Hepatocyte (in vitro differentiated cells): ENCODE results near the gene CCNI2.

Source experiments
- CTCF ChIP-seq: fragments of 200-600 bp; sonication (generic); IDR thresholded peaks from 2 replicates; pipeline ENCODE4 v1.5.1; 2016; ENCODE audit warnings: antibody characterized with exemption, mild to moderate bottlenecking; ENCODE audit not compliant: poor library complexity
- EZH2 ChIP-seq: fragments of 200-600 bp; sonication (generic); IDR thresholded peaks from 2 replicates; pipeline ENCODE4 v1.6.1; 2016; ENCODE audit warnings: antibody characterized with exemption, mild to moderate bottlenecking, borderline replicate concordance
- EZH2phosphoT487 ChIP-seq: fragments of 200-600 bp; sonication (generic); IDR thresholded peaks from one replicate; pipeline ENCODE4 v1.6.1; 2018; ENCODE audit warnings: antibody characterized with exemption, mild to moderate bottlenecking, low read depth, moderate library complexity; ENCODE audit not compliant: unreplicated experiment, severe bottlenecking

GRCh38 chr5:132759114-132760048, 12.2 kb downstream of the CCNI2 start:
- TF ChIP-seq CTCF (no peak), EZH2 (no peak), EZH2phosphoT487 (no peak)
